Small intestine (tissue), 7 donors: ENCODE data around the gene RMDN3. TPM values are rescaled to one million over a fixed set of nuclear protein-coding genes. Genes with fewer than 3 reads are reported as not detected.
A peak's percentile ranks its signal among the peaks of the same experiment; 100 is the strongest.

Experiments used
- DNase-seq, 2 donors: peaks; one replicate each; pipeline versions ENCODE4 v3.0.0 to v3.0.0-alpha.2; 2013
- FAIRE-seq: peaks from 2 replicates; lab custom pipeline; 2012; peaks lifted over from hg19 to GRCh38; lab: Jason Lieb, UNC
- H3K27ac ChIP-seq, 3 donors: one replicate each; pipeline ENCODE4 v1.5.1; 2013; ENCODE audit warnings: low read length in 2 of 3, mild to moderate bottlenecking in 2 of 3, control low read depth in 1 of 3, inconsistent platforms in 1 of 3, low read depth in 1 of 3, moderate library complexity in 1 of 3
- H3K27me3 ChIP-seq, 3 donors: one replicate each; pipeline ENCODE4 v1.6.1; 2013; ENCODE audit warnings: low read length in 3 of 3, inconsistent platforms in 1 of 3; ENCODE audit not compliant: control insufficient read depth in 3 of 3, insufficient read depth in 3 of 3
- H3K36me3 ChIP-seq, 3 donors: one replicate each; pipeline ENCODE4 v1.6.1; 2013; ENCODE audit warnings: low read length in 3 of 3, inconsistent platforms in 1 of 3, low read depth in 1 of 3, mild to moderate bottlenecking in 1 of 3, moderate library complexity in 1 of 3; ENCODE audit not compliant: control insufficient read depth in 3 of 3, insufficient read depth in 2 of 3
- H3K4me1 ChIP-seq, 3 donors: one replicate each; pipeline ENCODE4 v1.6.1; 2013; ENCODE audit warnings: low read length in 2 of 3, inconsistent platforms in 1 of 3, low read depth in 1 of 3, mild to moderate bottlenecking in 1 of 3, moderate library complexity in 1 of 3; ENCODE audit not compliant: control insufficient read depth in 3 of 3, insufficient read depth in 2 of 3
- H3K4me3 ChIP-seq, 3 donors: one replicate each; pipeline ENCODE4 v1.5.1; 2013; ENCODE audit warnings: low read length in 3 of 3, control low read depth in 1 of 3, inconsistent platforms in 1 of 3, low read depth in 1 of 3, mild to moderate bottlenecking in 1 of 3, moderate library complexity in 1 of 3
- H3K9me3 ChIP-seq, 2 donors: one replicate each; pipeline ENCODE4 v1.6.1; 2013; ENCODE audit warnings: low read depth in 1 of 2, low read length in 1 of 2; ENCODE audit not compliant: control insufficient read depth in 2 of 2, insufficient read depth in 1 of 2
- WGBS, 3 donors: extraction: QIAGEN DNeasy Blood & Tissue Kit; methylation state at CpG; one replicate each; pipeline ENCODE4 v1.1.7; 2013; 5-methylcytosine and 5-hydroxymethylcytosine counted together
- polyA plus RNA-seq, 4 donors: library from polyadenylated mRNA; stranded (reverse) in 3 of 4; unstranded in 1 of 4; fragments of 200-250 nt in 3 of 4; fragments of 120-200 nt in 1 of 4; gene quantifications; one replicate each; pipeline versions ENCODE4 v1.2.1 to v1.2.3, GENCODE V29; 2013
- donor health status: healthy with polysubstance abuse.
- donor health status: control.
- donor health status: control.
- donor health status: Bipolar disorder and iron deficiency.
- donor health status: healthy.

The RMDN3 gene
- polyA plus RNA-seq, 4 donors = 36.6 to 80.8 (median 68.2) TPM

GRCh38 chr15:40722934-40723333, 32.1 kb downstream of the RMDN3 start:
- Histone ChIP-seq H3K4me1 (no peaks in the 10 kb centered on the region), H3K27me3 (no peaks in the 10 kb centered on the region), H3K36me3 (peaks cover 0 to 15% (median 2%) of the 10 kb centered on the region in 3 donors), H3K27ac (no peak overlapping the region), H3K4me3 (no peak overlapping the region), H3K9me3 (no peaks in the 10 kb centered on the region)
- WGBS, 3 donors = 82 to 89% (median 85%) methylated on average over 2 of the region's 2 CpGs
- FAIRE-seq (no peak), DNase-seq (no peak)

- H3K9me3 ChIP-seq = no peaks in the 10 kb centered on the region
- 87 to 94% (median 91%) methylated on average over 4 of the region's 4 CpGs for WGBS, 3 donors
- FAIRE-seq (no peak), DNase-seq (no peak)
- H3K27ac ChIP-seq = no peak overlapping the region
- H3K36me3 ChIP-seq = peaks cover 0 to 12% (median 2%) of the 10 kb centered on the region in 3 donors
- H3K27me3 ChIP-seq = no peaks in the 10 kb centered on the region
- H3K4me3 ChIP-seq = no peak overlapping the region
- H3K4me1 ChIP-seq = no peaks in the 10 kb centered on the region
These were observed 32.7 kb downstream of the RMDN3 start for GRCh38 chr15:40722354-40722753.

GRCh38 chr15:40721701-40722100, 33.4 kb downstream of the RMDN3 start:
- H3K36me3 ChIP-seq = peaks cover 0 to 10% (median 2%) of the 10 kb centered on the region in 3 donors
- no peak overlapping the region for H3K27ac ChIP-seq
- FAIRE-seq (no peak), DNase-seq (no peak)
- no peaks in the 10 kb centered on the region for H3K4me1 ChIP-seq
- no peaks in the 10 kb centered on the region for H3K27me3 ChIP-seq
- no peaks in the 10 kb centered on the region for H3K9me3 ChIP-seq
- no peak overlapping the region for H3K4me3 ChIP-seq
- WGBS, 3 donors = 86 to 100% (median 90%) methylated on average over 1 of the region's 1 CpG

GRCh38 chr15:40716165-40716564, 38.9 kb downstream of the RMDN3 start:
- FAIRE-seq (no peak), DNase-seq (no peak)
- 92 to 93% (median 93%) methylated on average over 6 of the region's 6 CpGs for WGBS, 3 donors
- Histone ChIP-seq H3K36me3 (peaks cover 0 to 13% (median 2%) of the 10 kb centered on the region in 3 donors), H3K4me3 (no peak overlapping the region), H3K27ac (no peak overlapping the region), H3K9me3 (no peaks in the 10 kb centered on the region), H3K4me1 (no peaks in the 10 kb centered on the region), H3K27me3 (no peaks in the 10 kb centered on the region)

GRCh38 chr15:40714144-40714543, 40.9 kb downstream of the RMDN3 start:
- Histone ChIP-seq H3K27me3 (no peaks in the 10 kb centered on the region), H3K27ac (no peak overlapping the region), H3K9me3 (no peaks in the 10 kb centered on the region), H3K36me3 (peaks cover 0 to 15% (median 2%) of the 10 kb centered on the region in 3 donors), H3K4me3 (no peak overlapping the region), H3K4me1 (no peaks in the 10 kb centered on the region)
- no peak for FAIRE-seq
- DNase-seq = no peak
- 53 to 68% (median 64%) methylated on average over 2 of the region's 2 CpGs for WGBS, 3 donors

- DNase-seq (peak; percentile 51 to 70), FAIRE-seq (no peak)
- Histone ChIP-seq H3K27ac (peak overlapping the region in 1 of 3 donors; percentile 37), H3K9me3 (no peaks in the 10 kb centered on the region), H3K27me3 (no peaks in the 10 kb centered on the region), H3K36me3 (peaks cover 0 to 24% (median 0%) of the 10 kb centered on the region in 3 donors), H3K4me1 (no peaks in the 10 kb centered on the region), H3K4me3 (no peak overlapping the region)
- WGBS, 3 donors = 33 to 78% (median 45%) methylated on average over 2 of the region's 2 CpGs
These were observed 48.9 kb downstream of the RMDN3 start for GRCh38 chr15:40706121-40706520.

- no peak for DNase-seq
- H3K4me1 ChIP-seq = no peaks in the 10 kb centered on the region
- no peak overlapping the region for H3K27ac ChIP-seq
- 92 to 94% (median 94%) methylated on average over 7 of the region's 7 CpGs for WGBS, 3 donors
- no peaks in the 10 kb centered on the region for H3K27me3 ChIP-seq
- H3K4me3 ChIP-seq = no peak overlapping the region
- no peak for FAIRE-seq
- no peaks in the 10 kb centered on the region for H3K9me3 ChIP-seq
- peaks cover 0 to 18% (median 0%) of the 10 kb centered on the region in 3 donors for H3K36me3 ChIP-seq
These were observed 53.0 kb downstream of the RMDN3 start for GRCh38 chr15:40702077-40702476.

GRCh38 chr15:40697916-40698315, 57.1 kb downstream of the RMDN3 start:
- H3K27me3 ChIP-seq = no peaks in the 10 kb centered on the region
- WGBS, 3 donors = 95 to 97% (median 95%) methylated on average over 7 of the region's 7 CpGs
- H3K9me3 ChIP-seq = no peaks in the 10 kb centered on the region
- no peak overlapping the region for H3K27ac ChIP-seq
- DNase-seq (no peak), FAIRE-seq (no peak)
- H3K4me3 ChIP-seq = no peak overlapping the region
- H3K4me1 ChIP-seq = peaks cover 0 to 9% (median 6%) of the 10 kb centered on the region in 3 donors
- peaks cover 0 to 18% (median 0%) of the 10 kb centered on the region in 3 donors for H3K36me3 ChIP-seq

- DNase-seq (no peak), FAIRE-seq (no peak)
- H3K4me3 ChIP-seq = peak overlapping the region in 1 of 3 donors; percentile 99
- WGBS, 3 donors = 82 to 85% (median 82%) methylated on average over 11 of the region's 11 CpGs
- peaks cover 0 to 23% (median 5%) of the 10 kb centered on the region in 3 donors for H3K36me3 ChIP-seq
- H3K9me3 ChIP-seq = no peaks in the 10 kb centered on the region
- H3K27ac ChIP-seq = no peak overlapping the region
- H3K27me3 ChIP-seq = no peaks in the 10 kb centered on the region
- peaks cover 1 to 9% (median 6%) of the 10 kb centered on the region in 3 donors for H3K4me1 ChIP-seq
These were observed 58.8 kb downstream of the RMDN3 start for GRCh38 chr15:40696228-40696627.
